MM.1S (cell line): ENCODE measurements around the gene SORBS2.

ENCODE experiments used
- EZH2 ChIP-seq: fragments of 300-600 bp; sonication (generic); optimal IDR thresholded peaks from 2 replicates; pipeline ENCODE3; 2017; ENCODE audit warnings: low read depth, mild to moderate bottlenecking, antibody characterized with exemption, low read length, mixed read lengths
- TF ChIP-seq, protein P1 (sequence below): fragments of 300-600 bp; sonication (generic); IDR thresholded peaks from 2 replicates; pipeline ENCODE4 v1.5.1; 2016; ENCODE audit warnings: antibody characterized with exemption, low read length, mixed read lengths

GRCh38 chr4:185735866-185736400, 76.1 kb downstream of the SORBS2 start:
- TF ChIP-seq, protein P1, sequence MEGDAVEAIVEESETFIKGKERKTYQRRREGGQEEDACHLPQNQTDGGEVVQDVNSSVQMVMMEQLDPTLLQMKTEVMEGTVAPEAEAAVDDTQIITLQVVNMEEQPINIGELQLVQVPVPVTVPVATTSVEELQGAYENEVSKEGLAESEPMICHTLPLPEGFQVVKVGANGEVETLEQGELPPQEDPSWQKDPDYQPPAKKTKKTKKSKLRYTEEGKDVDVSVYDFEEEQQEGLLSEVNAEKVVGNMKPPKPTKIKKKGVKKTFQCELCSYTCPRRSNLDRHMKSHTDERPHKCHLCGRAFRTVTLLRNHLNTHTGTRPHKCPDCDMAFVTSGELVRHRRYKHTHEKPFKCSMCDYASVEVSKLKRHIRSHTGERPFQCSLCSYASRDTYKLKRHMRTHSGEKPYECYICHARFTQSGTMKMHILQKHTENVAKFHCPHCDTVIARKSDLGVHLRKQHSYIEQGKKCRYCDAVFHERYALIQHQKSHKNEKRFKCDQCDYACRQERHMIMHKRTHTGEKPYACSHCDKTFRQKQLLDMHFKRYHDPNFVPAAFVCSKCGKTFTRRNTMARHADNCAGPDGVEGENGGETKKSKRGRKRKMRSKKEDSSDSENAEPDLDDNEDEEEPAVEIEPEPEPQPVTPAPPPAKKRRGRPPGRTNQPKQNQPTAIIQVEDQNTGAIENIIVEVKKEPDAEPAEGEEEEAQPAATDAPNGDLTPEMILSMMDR: no peak
- no peak for TF ChIP-seq EZH2
